ENCODE results near the gene HOXB1. TPM values are rescaled to one million over a fixed set of nuclear protein-coding genes. Genes with fewer than 3 reads are reported as not detected.

HOXB1 gene
- total and polyA plus RNA-seq, 8 donors, result 0.28 TPM; not detected in 7

DNA sequence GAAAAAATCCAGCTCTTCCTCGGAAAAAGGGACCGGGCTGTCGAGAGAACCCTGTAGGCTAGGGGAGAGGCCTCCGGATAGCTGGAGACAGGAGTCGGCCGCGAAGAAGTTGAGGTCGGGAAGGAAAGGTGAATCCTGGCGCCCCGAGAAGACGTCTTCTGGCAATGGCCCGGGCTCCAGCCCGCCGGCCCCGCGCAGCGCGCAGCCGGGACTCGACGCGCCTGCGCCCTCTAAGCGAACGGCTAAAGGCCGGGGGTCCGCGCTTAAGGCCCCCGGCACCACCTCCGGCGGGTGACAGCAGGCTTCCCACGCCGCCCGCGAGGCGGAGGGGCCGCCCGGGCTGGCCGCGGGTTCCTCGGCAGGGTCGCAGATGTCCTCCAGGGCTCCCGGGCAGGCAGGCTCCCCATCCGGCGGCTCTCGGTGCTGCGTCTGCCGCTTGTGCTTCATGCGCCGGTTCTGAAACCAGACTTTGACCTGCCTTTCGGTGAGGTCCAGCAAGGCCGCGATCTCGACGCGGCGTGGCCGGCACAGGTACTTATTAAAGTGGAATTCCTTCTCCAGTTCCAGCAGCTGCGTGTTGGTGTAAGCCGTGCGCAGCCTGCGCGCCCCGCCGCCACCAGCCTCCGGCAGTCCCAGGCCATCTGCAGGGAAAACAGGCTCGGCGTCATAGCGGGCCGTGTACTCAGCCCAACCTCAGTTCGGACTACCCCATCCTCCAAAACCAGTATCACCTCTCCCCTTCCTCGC, 12.5 kb upstream of the HOXB1 start:
- 1 to 2% (median 2%) methylated on average over 51 to 72 of the region's 72 CpGs for WGBS, 5 donors
- TF ChIP-seq, protein P1, sequence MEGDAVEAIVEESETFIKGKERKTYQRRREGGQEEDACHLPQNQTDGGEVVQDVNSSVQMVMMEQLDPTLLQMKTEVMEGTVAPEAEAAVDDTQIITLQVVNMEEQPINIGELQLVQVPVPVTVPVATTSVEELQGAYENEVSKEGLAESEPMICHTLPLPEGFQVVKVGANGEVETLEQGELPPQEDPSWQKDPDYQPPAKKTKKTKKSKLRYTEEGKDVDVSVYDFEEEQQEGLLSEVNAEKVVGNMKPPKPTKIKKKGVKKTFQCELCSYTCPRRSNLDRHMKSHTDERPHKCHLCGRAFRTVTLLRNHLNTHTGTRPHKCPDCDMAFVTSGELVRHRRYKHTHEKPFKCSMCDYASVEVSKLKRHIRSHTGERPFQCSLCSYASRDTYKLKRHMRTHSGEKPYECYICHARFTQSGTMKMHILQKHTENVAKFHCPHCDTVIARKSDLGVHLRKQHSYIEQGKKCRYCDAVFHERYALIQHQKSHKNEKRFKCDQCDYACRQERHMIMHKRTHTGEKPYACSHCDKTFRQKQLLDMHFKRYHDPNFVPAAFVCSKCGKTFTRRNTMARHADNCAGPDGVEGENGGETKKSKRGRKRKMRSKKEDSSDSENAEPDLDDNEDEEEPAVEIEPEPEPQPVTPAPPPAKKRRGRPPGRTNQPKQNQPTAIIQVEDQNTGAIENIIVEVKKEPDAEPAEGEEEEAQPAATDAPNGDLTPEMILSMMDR (IDR thresholded peaks at IDR 0.05), result peak in 1 of 7 experiments; percentile 9
- TF ChIP-seq POLR2AphosphoS5 (IDR thresholded peaks at IDR 0.05), result no peak
- TF ChIP-seq POLR2A (IDR thresholded peaks at IDR 0.05), result no peak
- TF ChIP-seq EP300 (IDR thresholded peaks at IDR 0.05), result no peak
- H3K27ac ChIP-seq, result peak overlapping the region; percentile 74 to 95 (median 93)
- peaks cover 14 to 50% (median 37%) of the 10 kb centered on the region in 4 donors for H3K4me1 ChIP-seq
- H3K27me3 ChIP-seq, result peaks cover 4 to 78% (median 32%) of the 10 kb centered on the region in 3 donors
- peaks cover 0 to 6% (median 0%) of the 10 kb centered on the region in 4 donors for H3K36me3 ChIP-seq
- peak in 1 of 2 donors; percentile 72 for DNase-seq
- no peaks in the 10 kb centered on the region for H3K9me3 ChIP-seq
- intact Hi-C loops (cut with DNase I; ENCODE audit: low total_unique reads), result no loop called here
- peak overlapping the region; percentile 62 to 75 (median 66) for H3K4me3 ChIP-seq

DNA sequence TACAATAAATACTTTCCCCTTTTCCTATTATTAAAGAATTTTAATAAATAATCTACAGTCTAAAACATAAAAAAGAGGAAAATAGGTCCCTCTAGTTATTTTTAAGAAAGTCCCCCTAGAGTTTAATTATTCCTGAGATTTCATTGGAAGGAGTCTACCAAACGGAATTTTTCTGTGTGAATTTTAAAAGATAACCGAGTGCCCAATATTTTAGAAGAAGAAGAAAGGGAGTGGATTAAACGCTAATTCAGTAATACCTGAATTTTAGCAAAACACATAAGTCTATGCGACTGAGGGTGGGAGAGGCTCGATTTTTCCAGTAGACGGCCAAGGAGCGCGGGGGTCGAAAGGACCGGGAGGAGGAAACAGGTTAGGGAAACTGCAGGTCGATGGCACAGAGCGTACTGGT, 11.9 kb upstream of the HOXB1 start:
- H3K4me3 ChIP-seq, result peak overlapping the region; percentile 62 to 75 (median 66)
- H3K27ac ChIP-seq, result peak overlapping the region; percentile 74 to 95 (median 93)
- H3K9me3 ChIP-seq, result no peaks in the 10 kb centered on the region
- WGBS, 5 donors, result 6 to 12% (median 9%) methylated on average over 12 of the region's 12 CpGs
- TF ChIP-seq POLR2A (IDR thresholded peaks at IDR 0.05), result no peak
- no peak for TF ChIP-seq EP300 (IDR thresholded peaks at IDR 0.05)
- TF ChIP-seq POLR2AphosphoS5 (IDR thresholded peaks at IDR 0.05), result no peak
- TF ChIP-seq, protein P1 (IDR thresholded peaks at IDR 0.05), result no peak
- DNase-seq, result no peak
- intact Hi-C loops (cut with DNase I; ENCODE audit: low total_unique reads), result no loop called here
- peaks cover 4 to 75% (median 32%) of the 10 kb centered on the region in 3 donors for H3K27me3 ChIP-seq
- H3K4me1 ChIP-seq, result peaks cover 14 to 49% (median 35%) of the 10 kb centered on the region in 4 donors
- H3K36me3 ChIP-seq, result peaks cover 0 to 6% (median 0%) of the 10 kb centered on the region in 4 donors

DNA sequence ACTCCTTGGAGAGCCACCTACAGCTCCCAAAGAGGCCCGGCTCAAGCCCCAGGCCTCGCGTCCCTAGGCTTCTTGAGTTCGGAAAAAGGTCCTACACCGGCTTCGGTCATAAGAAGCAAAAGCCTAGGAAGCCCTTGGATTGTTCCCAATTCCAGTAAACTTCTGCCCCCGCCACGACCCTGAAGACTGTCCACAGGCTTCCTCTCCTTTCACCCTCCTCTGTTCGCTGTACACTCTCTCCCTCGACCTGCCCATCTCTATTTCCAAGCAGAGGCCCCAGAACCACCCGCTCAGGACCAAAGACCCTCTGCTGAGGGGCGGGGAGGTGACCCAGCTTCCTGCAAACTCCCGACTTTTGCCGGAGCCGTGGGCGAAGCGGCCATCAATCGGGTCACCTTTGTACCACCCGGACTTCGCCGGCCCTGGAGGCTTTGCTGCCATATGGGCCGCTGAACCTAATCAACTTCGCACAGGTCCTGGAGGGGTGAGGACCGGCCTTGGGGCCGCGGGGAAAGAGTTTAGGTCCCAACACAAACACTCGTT, 11.4 kb upstream of the HOXB1 start:
- DNase-seq, result no peak
- TF ChIP-seq, protein P1 (IDR thresholded peaks at IDR 0.05), result no peak
- TF ChIP-seq POLR2A (IDR thresholded peaks at IDR 0.05) (no peak), POLR2AphosphoS5 (IDR thresholded peaks at IDR 0.05) (no peak), EP300 (IDR thresholded peaks at IDR 0.05) (no peak)
- peaks cover 4 to 70% (median 32%) of the 10 kb centered on the region in 3 donors for H3K27me3 ChIP-seq
- H3K4me3 ChIP-seq, result peak overlapping the region; percentile 62 to 75 (median 66)
- H3K36me3 ChIP-seq, result peaks cover 0 to 6% (median 0%) of the 10 kb centered on the region in 4 donors
- WGBS, 5 donors, result 14 to 25% (median 22%) methylated on average over 27 of the region's 27 CpGs
- no peaks in the 10 kb centered on the region for H3K9me3 ChIP-seq
- intact Hi-C loops (cut with DNase I; ENCODE audit: low total_unique reads), result no loop called here
- H3K4me1 ChIP-seq, result peaks cover 14 to 46% (median 32%) of the 10 kb centered on the region in 4 donors
- H3K27ac ChIP-seq, result peak overlapping the region; percentile 90 to 95 (median 93)

DNA sequence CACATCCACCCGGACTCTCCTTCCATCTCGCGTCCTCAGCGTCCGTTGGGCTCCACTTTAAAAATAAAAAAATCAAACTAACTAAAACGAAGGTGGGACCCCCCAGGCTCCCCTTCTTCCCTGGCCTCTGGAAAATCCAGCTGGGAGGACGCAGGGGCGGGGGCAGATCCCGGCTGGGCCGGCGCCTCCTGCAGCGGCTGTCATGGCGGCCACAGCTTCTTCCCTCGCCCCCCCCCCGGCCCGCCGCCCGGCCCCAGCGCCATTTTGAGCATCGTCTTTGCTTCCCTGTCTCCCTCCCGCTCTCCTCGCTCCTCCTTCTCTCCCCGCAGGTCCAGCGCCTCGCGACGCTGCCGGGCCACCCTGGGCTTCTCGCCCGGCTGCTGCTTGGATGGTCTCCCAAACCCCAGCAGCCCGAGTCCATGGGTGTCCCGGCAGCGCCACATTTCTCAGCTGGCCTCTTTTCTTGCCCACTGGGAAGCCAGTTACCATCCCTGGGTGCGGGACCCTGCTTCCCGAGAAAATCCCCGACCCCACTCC, 10.8 kb upstream of the HOXB1 start:
- H3K36me3 ChIP-seq, result peaks cover 0 to 6% (median 0%) of the 10 kb centered on the region in 4 donors
- intact Hi-C loops (cut with DNase I; ENCODE audit: low total_unique reads), result no loop called here
- H3K9me3 ChIP-seq, result no peaks in the 10 kb centered on the region
- TF ChIP-seq POLR2A (IDR thresholded peaks at IDR 0.05), result no peak
- peak in 2 of 3 donors; percentile 36 to 37 for TF ChIP-seq POLR2AphosphoS5 (IDR thresholded peaks at IDR 0.05)
- TF ChIP-seq, protein P1 (IDR thresholded peaks at IDR 0.05), result no peak
- TF ChIP-seq EP300 (IDR thresholded peaks at IDR 0.05), result no peak
- H3K27ac ChIP-seq, result peak overlapping the region; percentile 90 to 95 (median 93)
- peak in 1 of 2 donors; percentile 90 for DNase-seq
- WGBS, 5 donors, result 4 to 10% (median 8%) methylated on average over 29 to 36 of the region's 36 CpGs
- H3K27me3 ChIP-seq, result peaks cover 4 to 64% (median 32%) of the 10 kb centered on the region in 3 donors
- peak overlapping the region; percentile 62 to 75 (median 66) for H3K4me3 ChIP-seq
- H3K4me1 ChIP-seq, result peaks cover 14 to 42% (median 30%) of the 10 kb centered on the region in 4 donors
